ENCODE data around the gene SLC29A3. TPM values are rescaled to one million over a fixed set of nuclear protein-coding genes. Genes with fewer than 3 reads are reported as not detected.

SLC29A3 gene
- total RNA-seq, 1 experiment from 2014 or later = 7.6 TPM

DNA sequence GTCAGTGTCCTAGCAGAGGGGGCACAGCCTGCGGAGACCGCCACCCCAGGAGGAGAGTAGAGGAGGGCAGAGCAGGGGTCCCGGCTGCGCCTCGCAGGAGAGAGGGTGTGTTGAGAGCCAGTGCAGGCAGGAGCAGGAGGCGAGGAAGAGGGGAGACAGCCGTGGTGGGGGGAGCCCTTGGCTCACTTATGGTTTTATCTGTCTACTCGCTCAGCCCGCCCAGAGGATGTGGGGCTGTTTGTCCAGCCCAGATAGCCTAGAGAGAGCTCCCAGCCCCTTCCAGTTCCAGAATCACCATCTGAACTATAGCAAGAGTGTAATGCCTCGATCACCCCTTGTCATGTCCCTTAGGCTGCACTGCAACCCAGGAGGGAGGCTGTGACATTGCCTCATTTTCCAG is 26.6 kb downstream of the SLC29A3 start:
- H3K36me3 ChIP-seq (ENCODE audit: control insufficient read depth, insufficient read depth, low read length) = no peaks in the 10 kb centered on the region
- no peaks in the 10 kb centered on the region for H3K9me3 ChIP-seq (ENCODE audit: control insufficient read depth, insufficient read depth, low read depth, low read length)
- intact Hi-C loops (cut with micrococcal nuclease; ENCODE audit: unreplicated experiment) (no loop called here), in situ Hi-C loops (cut with HindIII; ENCODE audit: low pct_unique_long_range_greater_than_20kb, low sequenced_read_pairs) (no loop called here)
- no peak overlapping the region for H3K4me3 ChIP-seq (ENCODE audit: low read depth in 2 of 2, low read length in 2 of 2)
- no peak for ATAC-seq
- no peak overlapping the region for H3K27ac ChIP-seq (ENCODE audit: low read length)
- CTCF ChIA-PET = no interaction called here
- no peak for DNase-seq (ENCODE audit: low read depth, low spot score)
- TF ChIP-seq POLR2AphosphoS5 (IDR thresholded peaks at IDR 0.05; ENCODE audit: low read depth, low read length) = no peak
- BruUV-seq (replicated peaks) = no TSS peak
- POLR2A ChIA-PET = no interaction called here
- H3K27me3 ChIP-seq (ENCODE audit: control insufficient read depth, insufficient read depth, low read length) = no peaks in the 10 kb centered on the region
- H3K4me1 ChIP-seq (ENCODE audit: control insufficient read depth, insufficient read depth, low read length) = peaks cover 3% of the 10 kb centered on the region; the same call in 1 of the 2 replicates

DNA sequence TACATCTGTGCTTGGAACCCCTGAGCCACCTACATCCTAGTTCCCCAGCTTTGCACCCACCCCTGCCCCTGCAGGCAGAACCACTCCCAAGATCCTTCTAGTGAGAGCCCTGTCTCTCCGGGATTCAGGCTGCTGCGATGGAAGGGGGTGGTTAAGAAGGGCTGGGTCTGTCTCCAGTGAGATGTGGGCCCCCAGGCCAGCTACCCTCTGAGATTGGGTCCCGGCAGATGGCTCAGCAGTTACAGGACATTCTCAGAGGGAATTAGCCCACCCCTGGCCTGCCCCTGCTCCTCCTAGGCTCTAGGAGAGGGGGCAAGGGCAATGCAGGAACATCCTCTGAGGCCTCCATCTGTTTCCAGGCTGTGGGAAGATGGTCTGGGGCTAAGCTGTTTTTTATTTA is 27.7 kb downstream of the SLC29A3 start:
- no peak for ATAC-seq
- ChIA-PET CTCF (interaction anchor here (0.6 kb wide), 1 partner anchor 76 kb away, joined by 3 read pairs; no protein-coding TSS in a partner anchor), POLR2A (interaction anchor here (1.2 kb wide), 1 partner anchor 12 kb away, joined by 3 read pairs; no protein-coding TSS in a partner anchor)
- intact Hi-C loops (cut with micrococcal nuclease; ENCODE audit: unreplicated experiment) (no loop called here), in situ Hi-C loops (cut with HindIII; ENCODE audit: low pct_unique_long_range_greater_than_20kb, low sequenced_read_pairs) (no loop called here)
- Histone ChIP-seq H3K4me1 (ENCODE audit: control insufficient read depth, insufficient read depth, low read length) (peaks cover 3% of the 10 kb centered on the region; the same call in 1 of the 2 replicates), H3K27ac (ENCODE audit: low read length) (no peak overlapping the region), H3K27me3 (ENCODE audit: control insufficient read depth, insufficient read depth, low read length) (no peaks in the 10 kb centered on the region), H3K36me3 (ENCODE audit: control insufficient read depth, insufficient read depth, low read length) (no peaks in the 10 kb centered on the region), H3K9me3 (ENCODE audit: control insufficient read depth, insufficient read depth, low read depth, low read length) (no peaks in the 10 kb centered on the region), H3K4me3 (ENCODE audit: low read depth in 2 of 2, low read length in 2 of 2) (no peak overlapping the region)
- no peak for DNase-seq (ENCODE audit: low read depth, low spot score)
- BruUV-seq (replicated peaks) = no TSS peak
- TF ChIP-seq, protein P1, sequence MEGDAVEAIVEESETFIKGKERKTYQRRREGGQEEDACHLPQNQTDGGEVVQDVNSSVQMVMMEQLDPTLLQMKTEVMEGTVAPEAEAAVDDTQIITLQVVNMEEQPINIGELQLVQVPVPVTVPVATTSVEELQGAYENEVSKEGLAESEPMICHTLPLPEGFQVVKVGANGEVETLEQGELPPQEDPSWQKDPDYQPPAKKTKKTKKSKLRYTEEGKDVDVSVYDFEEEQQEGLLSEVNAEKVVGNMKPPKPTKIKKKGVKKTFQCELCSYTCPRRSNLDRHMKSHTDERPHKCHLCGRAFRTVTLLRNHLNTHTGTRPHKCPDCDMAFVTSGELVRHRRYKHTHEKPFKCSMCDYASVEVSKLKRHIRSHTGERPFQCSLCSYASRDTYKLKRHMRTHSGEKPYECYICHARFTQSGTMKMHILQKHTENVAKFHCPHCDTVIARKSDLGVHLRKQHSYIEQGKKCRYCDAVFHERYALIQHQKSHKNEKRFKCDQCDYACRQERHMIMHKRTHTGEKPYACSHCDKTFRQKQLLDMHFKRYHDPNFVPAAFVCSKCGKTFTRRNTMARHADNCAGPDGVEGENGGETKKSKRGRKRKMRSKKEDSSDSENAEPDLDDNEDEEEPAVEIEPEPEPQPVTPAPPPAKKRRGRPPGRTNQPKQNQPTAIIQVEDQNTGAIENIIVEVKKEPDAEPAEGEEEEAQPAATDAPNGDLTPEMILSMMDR (IDR thresholded peaks at IDR 0.05) = no peak
- TF ChIP-seq, protein P2, sequence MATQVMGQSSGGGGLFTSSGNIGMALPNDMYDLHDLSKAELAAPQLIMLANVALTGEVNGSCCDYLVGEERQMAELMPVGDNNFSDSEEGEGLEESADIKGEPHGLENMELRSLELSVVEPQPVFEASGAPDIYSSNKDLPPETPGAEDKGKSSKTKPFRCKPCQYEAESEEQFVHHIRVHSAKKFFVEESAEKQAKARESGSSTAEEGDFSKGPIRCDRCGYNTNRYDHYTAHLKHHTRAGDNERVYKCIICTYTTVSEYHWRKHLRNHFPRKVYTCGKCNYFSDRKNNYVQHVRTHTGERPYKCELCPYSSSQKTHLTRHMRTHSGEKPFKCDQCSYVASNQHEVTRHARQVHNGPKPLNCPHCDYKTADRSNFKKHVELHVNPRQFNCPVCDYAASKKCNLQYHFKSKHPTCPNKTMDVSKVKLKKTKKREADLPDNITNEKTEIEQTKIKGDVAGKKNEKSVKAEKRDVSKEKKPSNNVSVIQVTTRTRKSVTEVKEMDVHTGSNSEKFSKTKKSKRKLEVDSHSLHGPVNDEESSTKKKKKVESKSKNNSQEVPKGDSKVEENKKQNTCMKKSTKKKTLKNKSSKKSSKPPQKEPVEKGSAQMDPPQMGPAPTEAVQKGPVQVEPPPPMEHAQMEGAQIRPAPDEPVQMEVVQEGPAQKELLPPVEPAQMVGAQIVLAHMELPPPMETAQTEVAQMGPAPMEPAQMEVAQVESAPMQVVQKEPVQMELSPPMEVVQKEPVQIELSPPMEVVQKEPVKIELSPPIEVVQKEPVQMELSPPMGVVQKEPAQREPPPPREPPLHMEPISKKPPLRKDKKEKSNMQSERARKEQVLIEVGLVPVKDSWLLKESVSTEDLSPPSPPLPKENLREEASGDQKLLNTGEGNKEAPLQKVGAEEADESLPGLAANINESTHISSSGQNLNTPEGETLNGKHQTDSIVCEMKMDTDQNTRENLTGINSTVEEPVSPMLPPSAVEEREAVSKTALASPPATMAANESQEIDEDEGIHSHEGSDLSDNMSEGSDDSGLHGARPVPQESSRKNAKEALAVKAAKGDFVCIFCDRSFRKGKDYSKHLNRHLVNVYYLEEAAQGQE (IDR thresholded peaks at IDR 0.05; ENCODE audit: insufficient read depth in 1 of 2, low read depth in 2 of 2, low read length in 1 of 2) = no peak
- no peak for TF ChIP-seq TCF7L2 (IDR thresholded peaks at IDR 0.05; ENCODE audit: low read depth, low read length)
- TF ChIP-seq POLR2AphosphoS5 (IDR thresholded peaks at IDR 0.05; ENCODE audit: low read depth, low read length) = no peak
- no peak for TF ChIP-seq SIN3A (IDR thresholded peaks at IDR 0.05; ENCODE audit: borderline replicate concordance, insufficient read depth, low read depth, low read length)

DNA sequence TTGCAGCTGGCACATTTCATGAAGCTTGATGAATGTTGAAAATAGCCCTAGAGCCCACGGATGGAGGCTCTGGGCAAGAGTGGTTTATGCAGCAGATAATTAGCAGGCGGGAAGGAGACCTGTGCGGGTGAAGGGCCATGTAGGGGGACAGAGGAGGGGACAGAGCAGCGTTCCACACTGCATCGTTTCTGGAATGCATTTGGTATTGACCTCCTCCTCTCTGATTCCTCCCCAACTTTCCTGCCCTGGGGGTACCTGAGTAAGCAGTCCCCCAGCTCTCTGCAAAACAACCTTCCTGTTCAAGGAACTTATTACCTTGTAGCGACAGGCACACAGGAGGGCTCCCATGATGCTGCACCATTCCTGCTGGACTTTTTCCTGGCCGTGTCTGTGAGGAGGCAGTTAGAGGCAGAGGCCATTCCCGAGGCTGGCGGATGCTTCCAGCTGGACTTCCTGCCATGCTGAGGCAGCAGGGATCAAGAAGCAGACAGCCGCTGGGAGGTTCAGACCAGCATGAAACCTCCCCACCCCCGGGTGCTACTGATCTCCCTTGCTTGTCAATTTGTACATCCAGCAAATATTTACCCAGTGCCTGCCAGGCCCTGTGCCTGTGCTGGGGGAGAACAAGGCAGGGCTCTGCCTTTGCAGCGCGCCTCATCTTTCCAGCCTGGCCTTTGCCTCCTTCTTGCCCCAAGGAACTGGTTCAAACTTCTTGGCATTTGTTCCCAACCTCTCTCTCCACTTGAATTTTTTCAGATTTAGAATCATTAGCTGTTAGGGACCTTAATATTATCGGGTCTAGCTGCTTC is 28.7 kb downstream of the SLC29A3 start:
- ATAC-seq = no peak
- in situ Hi-C loops (cut with HindIII; ENCODE audit: low pct_unique_long_range_greater_than_20kb, low sequenced_read_pairs) = no loop called here
- CTCF ChIA-PET = no interaction called here

More for the DNA sequence above, 28.7 kb downstream of the SLC29A3 start:
- no peak for DNase-seq (ENCODE audit: low read depth, low spot score)
- BruUV-seq (replicated peaks) = no TSS peak
- no peak overlapping the region for H3K4me3 ChIP-seq (ENCODE audit: low read depth in 2 of 2, low read length in 2 of 2)
- H3K27me3 ChIP-seq (ENCODE audit: control insufficient read depth, insufficient read depth, low read length) = no peaks in the 10 kb centered on the region
- peaks cover 3% of the 10 kb centered on the region; the same call in 1 of the 2 replicates for H3K4me1 ChIP-seq (ENCODE audit: control insufficient read depth, insufficient read depth, low read length)
- intact Hi-C loops (cut with micrococcal nuclease; ENCODE audit: unreplicated experiment) = no loop called here
- no peaks in the 10 kb centered on the region for H3K36me3 ChIP-seq (ENCODE audit: control insufficient read depth, insufficient read depth, low read length)
- TF ChIP-seq, protein P2 (IDR thresholded peaks at IDR 0.05; ENCODE audit: insufficient read depth in 1 of 2, low read depth in 2 of 2, low read length in 1 of 2) = no peak
- TF ChIP-seq, protein P1 (IDR thresholded peaks at IDR 0.05) = no peak
- TF ChIP-seq POLR2AphosphoS5 (IDR thresholded peaks at IDR 0.05; ENCODE audit: low read depth, low read length) (no peak), TCF7L2 (IDR thresholded peaks at IDR 0.05; ENCODE audit: low read depth, low read length) (no peak), SIN3A (IDR thresholded peaks at IDR 0.05; ENCODE audit: borderline replicate concordance, insufficient read depth, low read depth, low read length) (no peak)
- POLR2A ChIA-PET = no interaction called here
- H3K9me3 ChIP-seq (ENCODE audit: control insufficient read depth, insufficient read depth, low read depth, low read length) = no peaks in the 10 kb centered on the region
- H3K27ac ChIP-seq (ENCODE audit: low read length) = no peak overlapping the region

Measured in Panc1 (cell line).